Subcutaneous adipose tissue (tissue), 4 donors: ENCODE data around the gene MAP6. TPM values are rescaled to one million over a fixed set of nuclear protein-coding genes. Genes with fewer than 3 reads are reported as not detected.

ENCODE experiments used
- CTCF ChIP-seq: fragments of 450-650 bp; IDR thresholded peaks from one replicate; pipeline ENCODE4 v1.5.1; 2016; ENCODE audit warnings: low read depth, mild to moderate bottlenecking, control low read depth, antibody characterized with exemption, moderate library complexity
- total RNA-seq, 4 donors: library from RNA; depleted of rRNA; stranded (reverse); fragments of >200 nt; gene quantifications; one replicate each; pipeline ENCODE4 v1.1.0, GENCODE V29; 2016

The MAP6 gene
- total RNA-seq, 4 donors from 2014 or later, result 2.0 to 5.1 (median 4.0) TPM

- TF ChIP-seq CTCF, result no peak
These were observed 108.2 kb downstream of the MAP6 start for GRCh38 chr11:75560644-75561043.

- no peak for TF ChIP-seq CTCF
These were observed 109.6 kb downstream of the MAP6 start for GRCh38 chr11:75558939-75559843.

- TF ChIP-seq CTCF, result no peak
These were observed 111.0 kb downstream of the MAP6 start for GRCh38 chr11:75557666-75558494.

DNA sequence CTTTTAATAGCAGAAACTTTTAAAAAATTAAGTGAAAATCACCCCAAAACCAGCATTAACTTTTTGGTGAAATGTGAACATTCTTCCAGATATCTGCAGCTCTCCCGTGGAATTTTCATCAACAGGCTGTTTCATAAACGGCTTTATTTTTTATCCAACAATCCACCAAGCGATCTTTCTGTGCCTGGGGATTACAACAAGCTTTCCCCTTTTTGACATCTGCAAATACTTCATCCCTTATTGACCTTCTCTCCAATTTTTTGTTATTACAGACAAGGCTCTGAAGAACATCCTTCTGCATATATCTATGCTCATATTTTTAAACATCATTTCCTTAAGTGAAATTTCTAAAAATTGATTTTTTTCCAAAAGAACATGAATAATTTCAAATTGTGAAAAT is 112.6 kb downstream of the MAP6 start:
- TF ChIP-seq CTCF, result no peak

- TF ChIP-seq CTCF, result no peak
These were observed 113.6 kb downstream of the MAP6 start for GRCh38 chr11:75555079-75555811.

- no peak for TF ChIP-seq CTCF
These were observed 114.4 kb downstream of the MAP6 start for GRCh38 chr11:75554258-75555022.
